Mesothelial cell of epicardium (in vitro differentiated cells): Measurements from ENCODE around the gene TMCC1. TPM values are rescaled to one million over a fixed set of nuclear protein-coding genes. Genes with fewer than 3 reads are reported as not detected.
"Not testable (repeated sequence)": the region's sequence is repeated elsewhere in the genome, so short reads cannot be mapped to it uniquely, and the experiment has no call there.

Source experiments
- DNase-seq, 2 experiments: peaks; one replicate each; pipeline ENCODE4 v3.0.0; 2021; ENCODE audit warnings: low spot score in 2 of 2; ENCODE audit not compliant: unreplicated experiment in 2 of 2
- H3K27ac Mint-ChIP-seq: 2 replicates; pipeline ENCODE4 v1.8.0; 2021; ENCODE audit warnings: mixed read lengths
- H3K27me3 Mint-ChIP-seq: 2 replicates; pipeline ENCODE4 v1.8.0; 2021; ENCODE audit warnings: low read depth, mixed read lengths
- H3K36me3 Mint-ChIP-seq: 2 replicates; pipeline ENCODE4 v1.8.0; 2021; ENCODE audit warnings: mixed read lengths
- H3K4me1 Mint-ChIP-seq: 2 replicates; pipeline ENCODE4 v1.8.0; 2021; ENCODE audit warnings: mixed read lengths
- H3K4me3 Mint-ChIP-seq: 2 replicates; pipeline ENCODE4 v1.8.0; 2021; ENCODE audit warnings: mild to moderate bottlenecking, moderate library complexity, mixed read lengths
- H3K9me3 Mint-ChIP-seq: 2 replicates; pipeline ENCODE4 v1.8.0; 2021; ENCODE audit warnings: mixed read lengths
- CTCF ChIP-seq: fragments of 200-600 bp; sonication (generic); IDR thresholded peaks from one replicate; pipeline ENCODE4 v1.5.0; 2021; ENCODE audit warnings: antibody characterized with exemption; ENCODE audit not compliant: unreplicated experiment
- total RNA-seq: library from RNA; stranded (reverse); gene quantifications from 3 replicates; pipeline ENCODE4 v1.2.1, GENCODE V29; 2021

TMCC1 gene
- total RNA-seq, 1 donor from 2014 or later: 52.4 TPM

DNA sequence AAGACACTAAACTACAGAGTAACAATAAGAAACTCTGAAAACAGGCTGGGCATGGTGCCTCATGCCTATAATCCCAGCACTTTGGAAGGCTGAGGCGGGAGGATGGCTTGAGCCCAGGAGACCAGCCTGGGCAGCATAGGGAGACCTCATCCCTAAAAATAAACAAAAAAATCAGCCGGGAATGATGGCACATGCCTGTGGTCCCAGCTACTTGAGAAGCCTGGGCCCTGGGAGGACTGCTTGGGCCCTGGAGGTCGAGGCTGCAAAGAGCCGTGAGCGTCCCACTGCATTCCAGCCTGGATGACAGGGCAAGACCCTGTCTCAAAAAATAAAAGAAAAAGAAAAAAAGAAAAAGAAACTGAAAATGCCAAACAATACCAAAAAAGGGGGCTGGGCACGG lies 55.4 kb downstream of the TMCC1 start:
- Mint-ChIP-seq H3K9me3 (peaks cover 17% of the 10 kb centered on the region), H3K36me3 (peaks cover 32% of the 10 kb centered on the region), H3K27ac (no peak overlapping the region), H3K27me3 (no peaks in the 10 kb centered on the region), H3K4me3 (no peak overlapping the region), H3K4me1 (peaks cover 19% of the 10 kb centered on the region)
- TF ChIP-seq CTCF: no peak
- no peak for DNase-seq

DNA sequence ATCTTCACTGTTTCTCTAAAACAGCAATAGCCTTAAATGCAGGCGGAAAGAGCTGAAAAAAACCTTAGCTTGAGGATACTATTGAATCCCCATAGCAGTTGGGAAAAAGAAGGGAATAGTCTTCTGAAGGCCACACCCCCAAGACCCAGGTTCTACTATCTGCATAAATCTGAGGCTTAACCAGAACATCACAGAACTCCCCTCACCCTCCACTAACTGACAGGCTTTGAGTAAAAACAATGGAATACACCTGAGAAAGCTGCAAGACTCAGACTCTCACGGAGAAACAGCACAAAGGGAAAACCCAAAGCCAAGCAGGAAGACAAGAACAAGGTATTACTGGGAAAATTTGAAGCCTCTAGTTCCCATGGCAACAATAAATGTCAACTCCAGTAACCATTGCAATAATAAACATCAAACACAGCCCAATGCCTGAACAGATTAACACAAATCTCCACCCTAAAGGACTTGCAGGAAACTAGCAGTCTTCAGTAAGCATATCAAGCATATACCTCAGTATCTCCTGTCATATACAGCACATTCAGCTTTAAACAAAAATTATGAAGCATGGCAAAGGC lies 56.4 kb downstream of the TMCC1 start:
- H3K36me3 Mint-ChIP-seq: peaks cover 32% of the 10 kb centered on the region
- DNase-seq: no peak
- no peak for TF ChIP-seq CTCF
- H3K27ac Mint-ChIP-seq: peak overlapping the region; percentile 19
- peaks cover 19% of the 10 kb centered on the region for H3K4me1 Mint-ChIP-seq
- peaks cover 17% of the 10 kb centered on the region for H3K9me3 Mint-ChIP-seq
- no peaks in the 10 kb centered on the region for H3K27me3 Mint-ChIP-seq
- H3K4me3 Mint-ChIP-seq: no peak overlapping the region

GRCh38 chr3:129836381-129837064 lies 57.0 kb downstream of the TMCC1 start:
- no peak for TF ChIP-seq CTCF
- Mint-ChIP-seq H3K9me3 (peaks cover 13% of the 10 kb centered on the region), H3K27ac (peak overlapping the region; percentile 14), H3K4me1 (peaks cover 19% of the 10 kb centered on the region), H3K4me3 (no peak overlapping the region), H3K27me3 (no peaks in the 10 kb centered on the region), H3K36me3 (peaks cover 27% of the 10 kb centered on the region)
- no peak for DNase-seq

GRCh38 chr3:129835198-129835597 lies 58.3 kb downstream of the TMCC1 start:
- Mint-ChIP-seq H3K9me3 (peaks cover 7% of the 10 kb centered on the region), H3K36me3 (peaks cover 19% of the 10 kb centered on the region), H3K27ac (no peak overlapping the region), H3K4me1 (peaks cover 19% of the 10 kb centered on the region), H3K4me3 (no peak overlapping the region), H3K27me3 (no peaks in the 10 kb centered on the region)
- no peak for DNase-seq
- no peak for TF ChIP-seq CTCF

DNA sequence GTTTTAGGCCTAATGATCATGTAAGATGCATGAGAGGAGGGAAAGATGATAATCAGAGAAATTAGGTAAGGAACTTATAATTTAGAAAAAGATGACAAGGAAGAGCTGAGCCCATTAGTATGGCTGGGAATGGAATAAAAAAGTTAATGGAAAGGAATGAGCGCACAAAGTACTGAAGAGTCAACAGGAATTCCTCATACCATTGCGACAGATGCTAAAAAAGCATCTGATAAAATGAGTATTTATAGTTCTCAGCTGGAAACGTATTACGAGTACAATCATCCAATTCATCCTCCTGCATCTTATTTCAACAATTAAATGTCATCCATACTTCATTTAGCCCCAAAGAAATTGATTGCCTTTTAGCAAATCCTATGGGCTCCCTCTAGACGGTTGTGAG lies 58.9 kb downstream of the TMCC1 start:
- DNase-seq: no peak
- Mint-ChIP-seq H3K9me3 (peaks cover 7% of the 10 kb centered on the region), H3K4me1 (peaks cover 19% of the 10 kb centered on the region), H3K27ac (no peak overlapping the region), H3K27me3 (no peaks in the 10 kb centered on the region), H3K36me3 (peaks cover 16% of the 10 kb centered on the region), H3K4me3 (no peak overlapping the region)
- TF ChIP-seq CTCF: no peak

GRCh38 chr3:129831942-129832341 lies 61.6 kb downstream of the TMCC1 start:
- not testable (repeated sequence) for H3K27me3 Mint-ChIP-seq, H3K27ac Mint-ChIP-seq
- H3K4me1 Mint-ChIP-seq: peaks cover 11% of the 10 kb centered on the region

More at GRCh38 chr3:129831942-129832341, 61.6 kb downstream of the TMCC1 start:
- H3K9me3 Mint-ChIP-seq, DNase-seq, H3K4me3 Mint-ChIP-seq, H3K36me3 Mint-ChIP-seq: not testable (repeated sequence)
